K562 (cell line): ENCODE measurements around the gene ZBTB8A. TPM values are rescaled to one million over a fixed set of nuclear protein-coding genes. Genes with fewer than 3 reads are reported as not detected.

Experiments used
- ATAC-seq: fragments of 200-7000 bp; cut with Tn5 transposase; 3 replicates; pipeline ENCODE4 v1.9.1; 2020; ENCODE audit warnings: moderate library complexity
- BruUV-seq: library from RNA; stranded (reverse); fragments of 400-500 nt; replicated peaks from 2 replicates; lab custom pipeline; 2021; lab: Mats Ljungman, UMichigan
- CTCF ChIA-PET: fragments of 300-600 bp; formaldehyde crosslinking; extraction: SDS; loops from one replicate; lab custom pipeline; 2021; ENCODE audit warnings: low intra/inter-chr PET ratio; lab: Yijun Ruan, JAX
- POLR2A ChIA-PET: fragments of 300-600, 350-650 bp; sonication (Branson Sonifier 250); formaldehyde crosslinking; extraction: SDS; loops from one replicate; lab custom pipeline; 2021; ENCODE audit warnings: antibody characterized with exemption, inconsistent platforms; lab: Yijun Ruan, JAX
- DNase-seq, 4 experiments: peaks; one replicate each; pipeline versions ENCODE4 v3.0.0 to v3.0.0-alpha.2; 2011 to 2018; ENCODE audit warnings: low spot score in 3 of 4, mixed read lengths in 3 of 4; ENCODE audit errors: extremely low read depth in 1 of 4
- FAIRE-seq: peaks from 2 replicates; lab custom pipeline; 2011; peaks lifted over from hg19 to GRCh38; lab: Jason Lieb, UNC
- H2AFZ ChIP-seq: 2 replicates; pipeline ENCODE4 v1.6.0; 2011; ENCODE audit warnings: low read depth, low read length, control low read depth, inconsistent platforms
- H3K27ac ChIP-seq: fragments of 200-600 bp; 3 replicates; pipeline ENCODE4 v1.8.0; 2011; ENCODE audit warnings: low read depth, mild to moderate bottlenecking, control low read depth, inconsistent platforms, low read length, moderate library complexity, mixed read lengths; ENCODE audit errors: extremely low read depth
- H3K27me3 ChIP-seq, 2 experiments: fragments of 300-600 bp in 1 of 2; 2 replicates in 1 of 2; 3 replicates in 1 of 2; pipeline versions ENCODE4 v1.6.0 to v1.8.0; 2011; ENCODE audit warnings: inconsistent platforms in 2 of 2, low read length in 2 of 2, mild to moderate bottlenecking in 1 of 2, mixed read lengths in 1 of 2, moderate library complexity in 1 of 2; ENCODE audit not compliant: control insufficient read depth in 2 of 2, insufficient read depth in 2 of 2
- H3K36me3 ChIP-seq: fragments of 300-600 bp; 3 replicates; pipeline ENCODE4 v1.8.0; 2011; ENCODE audit warnings: mild to moderate bottlenecking, low read length, inconsistent platforms; ENCODE audit not compliant: control insufficient read depth, insufficient read depth
- H3K4me1 ChIP-seq, 2 experiments: fragments of 200-600 bp in 1 of 2; replicated peaks in 1 of 2; 2 replicates in 1 of 2; 3 replicates in 1 of 2; pipeline versions ENCODE4 v1.5.1 to v1.8.0; 2011; ENCODE audit warnings: inconsistent platforms in 2 of 2, low read length in 2 of 2, mild to moderate bottlenecking in 1 of 2, mixed read lengths in 1 of 2, moderate library complexity in 1 of 2; ENCODE audit not compliant: control insufficient read depth in 2 of 2, insufficient read depth in 2 of 2
- H3K4me2 ChIP-seq: 2 replicates; pipeline ENCODE4 v1.6.1; 2011; ENCODE audit warnings: low read length, control low read depth, inconsistent platforms, mixed read lengths; ENCODE audit not compliant: insufficient read depth
- H3K4me3 ChIP-seq: fragments of 200-600 bp; sonication (generic), shearing (Covaris generic); 2 replicates; pipeline ENCODE4 v1.5.1; 2016; ENCODE audit warnings: control low read depth, inconsistent platforms
- H3K79me2 ChIP-seq: fragments of 200-600 bp; 3 replicates; pipeline ENCODE4 v1.8.0; 2011; ENCODE audit warnings: low read length, inconsistent platforms; ENCODE audit not compliant: control insufficient read depth, insufficient read depth
- H3K9ac ChIP-seq, 2 experiments: 2 replicates each; pipeline versions ENCODE4 v1.6.0 to v1.6.1; 2011; ENCODE audit warnings: low read depth in 2 of 2, low read length in 2 of 2, control low read depth in 1 of 2, inconsistent platforms in 1 of 2, mild to moderate bottlenecking in 1 of 2, mixed read lengths in 1 of 2; ENCODE audit not compliant: insufficient read depth in 1 of 2
- H3K9me1 ChIP-seq: one replicate; pipeline ENCODE4 v1.6.0; 2011; ENCODE audit warnings: inconsistent platforms, mild to moderate bottlenecking, low read length, moderate library complexity; ENCODE audit not compliant: control insufficient read depth, insufficient read depth
- H3K9me3 ChIP-seq: replicated peaks from 2 replicates; pipeline ENCODE4 v1.5.1; 2011; ENCODE audit warnings: low read depth, low read length, inconsistent platforms; ENCODE audit not compliant: control insufficient read depth, insufficient read depth
- H4K20me1 ChIP-seq: replicated peaks from 2 replicates; pipeline ENCODE4 v1.6.1; 2011; ENCODE audit warnings: low read length, inconsistent platforms, mixed read lengths; ENCODE audit not compliant: control insufficient read depth, insufficient read depth
- DACH1 ChIP-seq: fragments of 450-650 bp; IDR thresholded peaks from 2 replicates; pipeline ENCODE4 v1.6.1; 2018; ENCODE audit not compliant: partially characterized antibody
- E2F4 ChIP-seq: sonication (generic); formaldehyde crosslinking; IDR thresholded peaks from 2 replicates; pipeline ENCODE4 v1.8.0; 2022; ENCODE audit warnings: mild to moderate bottlenecking, low read depth, missing genetic modification reagents
- MTA2 ChIP-seq: fragments of 450-650 bp; IDR thresholded peaks from 2 replicates; pipeline ENCODE4 v1.6.1; 2016; ENCODE audit warnings: low read depth
- PHF20 ChIP-seq: fragments of 450-650 bp; IDR thresholded peaks from 2 replicates; pipeline ENCODE4 v1.6.1; 2018; ENCODE audit not compliant: partially characterized antibody
- POLR3G ChIP-seq: IDR thresholded peaks from 2 replicates; pipeline ENCODE4 v1.6.1; 2011; ENCODE audit not compliant: insufficient read length, insufficient replicate concordance; ENCODE audit errors: extremely low read depth
- SRSF7 ChIP-seq: fragments of 200-400 bp; formaldehyde crosslinking; optimal IDR thresholded peaks from 2 replicates; pipeline ENCODE3; 2017; ENCODE audit warnings: mild to moderate bottlenecking, low read depth, low read length
- TAF9B ChIP-seq: fragments of 450-650 bp; IDR thresholded peaks from 2 replicates; pipeline ENCODE4 v1.6.1; 2018; ENCODE audit warnings: mild to moderate bottlenecking; ENCODE audit not compliant: partially characterized antibody
- ZEB2 ChIP-seq: fragments of 450-650 bp; IDR thresholded peaks from 2 replicates; pipeline ENCODE4 v1.6.1; 2016
- ZNF561 ChIP-seq: fragments of 450-650 bp; formaldehyde crosslinking; conservative IDR thresholded peaks from 2 replicates; pipeline ENCODE4 v1.4.0; 2020; ENCODE audit warnings: mild to moderate bottlenecking, moderate library complexity
- WGBS: fragments of 100-300 bp; shearing (Covaris generic); methylation state at CpG from one replicate; pipeline ENCODE4 v1.1.6; 2016; ENCODE audit warnings: low coverage, mixed read lengths; ENCODE audit not compliant: insufficient coverage; ENCODE audit errors: missing lambda C conversion rate; 5-methylcytosine and 5-hydroxymethylcytosine counted together
- in situ Hi-C: fragments of 300-500 bp; cut with MboI; formaldehyde crosslinking; loops from 4 replicates; pipeline ENCODE4 v1.15.0; 2018; ENCODE audit warnings: inconsistent platforms, mixed read lengths
- intact Hi-C: fragments of 100-400 bp; cut with micrococcal nuclease; formaldehyde crosslinking; loops from 2 replicates; pipeline ENCODE4 v1.14.2; 2022
- polyA plus RNA-seq, 8 experiments: library from polyadenylated mRNA; depleted of rRNA in 4 of 8; stranded (reverse) in 5 of 8; unstranded in 3 of 8; fragments of >200 nt; fragmentation: Nextera tagmentation in 2 of 8; fragmentation: Illumina TruSeq in 1 of 8; extraction: Ambion mirVana in 2 of 8; extraction: Trizol in 1 of 8; gene quantifications; 2 replicates each; pipeline versions ENCODE4 v1.2.1 to v1.2.3, GENCODE V29; 2011 to 2014; ENCODE audit warnings: inconsistent platforms in 1 of 8, missing spikeins in 1 of 8
- total RNA-seq, 7 experiments: library from RNA; depleted of rRNA in 6 of 7; stranded (reverse); fragments of >200 nt in 6 of 7; fragmentation: Illumina TruSeq in 2 of 7; extraction: Trizol in 2 of 7; gene quantifications; 2 replicates each; pipeline versions ENCODE4 v1.2.1 to v1.2.3, GENCODE V29; 2011 to 2021; ENCODE audit warnings: low replicate concordance in 1 of 7

ZBTB8A gene
- total and polyA plus RNA-seq, 9 of the 15 experiments (the other 6 are each of a cell fraction or from before 2014, with no cell fraction given) = 0.01 to 0.64 (median 0.09) TPM

GRCh38 chr1:32491386-32491785 is 47.8 kb upstream of the ZBTB8A start:
- no peak overlapping the region for H3K27ac ChIP-seq
- no peaks in the 10 kb centered on the region for H3K9me3 ChIP-seq
- ChIA-PET POLR2A (interaction anchor here (0.6 kb wide), 1 partner anchor 27 kb away, joined by 3 read pairs; no protein-coding TSS in a partner anchor), CTCF (no interaction called here)
- H3K36me3 ChIP-seq = no peaks in the 10 kb centered on the region
- DNase-seq (no peak), ATAC-seq (no peak), FAIRE-seq (no peak)
- BruUV-seq = no TSS peak
- no peak overlapping the region for H3K9ac ChIP-seq
- H3K9me1 ChIP-seq = no peaks in the 10 kb centered on the region
- H3K4me1 ChIP-seq = no peaks in the 10 kb centered on the region; a peak in 3 of 5 replicates
- no peak for TF ChIP-seq ZEB2
- TF ChIP-seq POLR3G = no peak
- TF ChIP-seq ZNF561 (CRISPR knock-in tag) = no peak
- no peak for TF ChIP-seq TAF9B
- no peak for TF ChIP-seq MTA2
- no peak for TF ChIP-seq E2F4
- no peak for TF ChIP-seq PHF20
- no peak for TF ChIP-seq SRSF7
- TF ChIP-seq DACH1 = no peak
- in situ Hi-C loops = no loop called here
- H3K27me3 ChIP-seq = peaks cover 14 to 25% of the 10 kb centered on the region in 2 experiments
- intact Hi-C loops = no loop called here
- H2AFZ ChIP-seq = no peak overlapping the region
- no peak overlapping the region for H3K4me3 ChIP-seq
- H4K20me1 ChIP-seq = peaks cover 3% of the 10 kb centered on the region; the same call in 1 of the 2 replicates
- 3% methylated on average over 2 of the region's 2 CpGs for WGBS
- no peaks in the 10 kb centered on the region for H3K79me2 ChIP-seq
- H3K4me2 ChIP-seq = no peak overlapping the region
